ENCODE measurements around the gene GIN1.
"Not testable (repeated sequence)": the region's sequence is repeated elsewhere in the genome, so short reads cannot be mapped to it uniquely, and the experiment has no call there.

Gene GIN1

GRCh38 chr5:103119765-103120606, at the start of gene GIN1, which contains the start of gene PPIP5K2:
Gene GIN1, minus strand, starts transcription at chr5:103120138. Its CDS starts 11,431 bp downstream, at chr5:103108707.
Gene PPIP5K2, plus strand, starts transcription at chr5:103120301. Its CDS starts 9,289 bp downstream, at chr5:103129590.
- TF ChIP-seq CTCF (IDR thresholded peaks at IDR 0.05; ENCODE audit: low read depth, low read length): no peak
- peak; percentile 93 for DNase-seq (ENCODE audit: extremely low read depth, low read depth)

GRCh38 chr5:103166706-103167105, 46.8 kb upstream of the GIN1 start:
- TF ChIP-seq CTCF (IDR thresholded peaks at IDR 0.05; ENCODE audit: low read depth, low read length): no peak
- no peak for DNase-seq (ENCODE audit: extremely low read depth, low read depth)

- DNase-seq (ENCODE audit: extremely low read depth, low read depth): no peak
- no peak for TF ChIP-seq CTCF (IDR thresholded peaks at IDR 0.05; ENCODE audit: low read depth, low read length)
Measured at GRCh38 chr5:103151156-103151555, 31.2 kb upstream of the GIN1 start.

GRCh38 chr5:103148213-103148612, 28.3 kb upstream of the GIN1 start:
- TF ChIP-seq CTCF (IDR thresholded peaks at IDR 0.05; ENCODE audit: low read depth, low read length): no peak
- DNase-seq (ENCODE audit: extremely low read depth, low read depth): no peak

- no peak for DNase-seq (ENCODE audit: extremely low read depth, low read depth)
Measured at GRCh38 chr5:103145196-103145595, 25.3 kb upstream of the GIN1 start.

GRCh38 chr5:103142132-103142531, 22.2 kb upstream of the GIN1 start:
- DNase-seq (ENCODE audit: extremely low read depth, low read depth): not testable (repeated sequence)

More at GRCh38 chr5:103145196-103145595, 25.3 kb upstream of the GIN1 start:
- TF ChIP-seq CTCF (IDR thresholded peaks at IDR 0.05; ENCODE audit: low read depth, low read length): no peak

GRCh38 chr5:103139264-103139865, 19.4 kb upstream of the GIN1 start:
- peak; percentile 93 for TF ChIP-seq CTCF (IDR thresholded peaks at IDR 0.05; ENCODE audit: low read depth, low read length)
- DNase-seq (ENCODE audit: extremely low read depth, low read depth): peak; percentile 53
